ENCODE measurements around the gene SLC4A2. TPM values are rescaled to one million over a fixed set of nuclear protein-coding genes. Genes with fewer than 3 reads are reported as not detected.

SLC4A2 gene
- total RNA-seq, 2 experiments from 2014 or later: 64.2 to 86.0 TPM

- BruUV-seq (replicated peaks): no TSS peak
- Histone ChIP-seq H3K4me1 (ENCODE audit: insufficient read depth, low read length, poor library complexity, severe bottlenecking) (no peaks in the 10 kb centered on the region), H2AFZ (ENCODE audit: low read length) (no peak overlapping the region), H3K9me3 (ENCODE audit: low read length) (no peaks in the 10 kb centered on the region), H3K9me2 (ENCODE audit: insufficient read depth, low read length) (no peaks in the 10 kb centered on the region), H3K36me3 (ENCODE audit: insufficient read depth, low read length) (no peaks in the 10 kb centered on the region), H3K27ac (ENCODE audit: low read depth, low read length, poor library complexity, severe bottlenecking) (no peak overlapping the region), H3K4me3 (ENCODE audit: low read depth, low read length, poor library complexity, severe bottlenecking) (no peak overlapping the region), H3K4me2 (ENCODE audit: low read length) (no peak overlapping the region), H4K20me1 (ENCODE audit: insufficient read depth, low read length) (no peaks in the 10 kb centered on the region), H3K79me2 (ENCODE audit: insufficient read depth, low read depth, low read length) (no peaks in the 10 kb centered on the region)
- intact Hi-C loops (cut with micrococcal nuclease; ENCODE audit: unreplicated experiment): loop anchor here (10.0 kb wide), 1 partner anchor 221 kb away; no protein-coding TSS in a partner anchor
- TF ChIP-seq EZH2phosphoT487 (IDR thresholded peaks at IDR 0.05; ENCODE audit: borderline replicate concordance, low read depth, low read length): no peak
- TF ChIP-seq, protein P1, sequence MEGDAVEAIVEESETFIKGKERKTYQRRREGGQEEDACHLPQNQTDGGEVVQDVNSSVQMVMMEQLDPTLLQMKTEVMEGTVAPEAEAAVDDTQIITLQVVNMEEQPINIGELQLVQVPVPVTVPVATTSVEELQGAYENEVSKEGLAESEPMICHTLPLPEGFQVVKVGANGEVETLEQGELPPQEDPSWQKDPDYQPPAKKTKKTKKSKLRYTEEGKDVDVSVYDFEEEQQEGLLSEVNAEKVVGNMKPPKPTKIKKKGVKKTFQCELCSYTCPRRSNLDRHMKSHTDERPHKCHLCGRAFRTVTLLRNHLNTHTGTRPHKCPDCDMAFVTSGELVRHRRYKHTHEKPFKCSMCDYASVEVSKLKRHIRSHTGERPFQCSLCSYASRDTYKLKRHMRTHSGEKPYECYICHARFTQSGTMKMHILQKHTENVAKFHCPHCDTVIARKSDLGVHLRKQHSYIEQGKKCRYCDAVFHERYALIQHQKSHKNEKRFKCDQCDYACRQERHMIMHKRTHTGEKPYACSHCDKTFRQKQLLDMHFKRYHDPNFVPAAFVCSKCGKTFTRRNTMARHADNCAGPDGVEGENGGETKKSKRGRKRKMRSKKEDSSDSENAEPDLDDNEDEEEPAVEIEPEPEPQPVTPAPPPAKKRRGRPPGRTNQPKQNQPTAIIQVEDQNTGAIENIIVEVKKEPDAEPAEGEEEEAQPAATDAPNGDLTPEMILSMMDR (conservative IDR thresholded peaks at IDR 0.05; ENCODE audit: low read length): no peak
- no peak for DNase-seq (ENCODE audit: low spot score)
- POLR2A ChIA-PET: no interaction called here
- CTCF ChIA-PET (ENCODE audit: unreplicated experiment): no interaction called here
Measured at GRCh38 chr7:151115836-151116418, 56.5 kb downstream of the SLC4A2 start.

DNA sequence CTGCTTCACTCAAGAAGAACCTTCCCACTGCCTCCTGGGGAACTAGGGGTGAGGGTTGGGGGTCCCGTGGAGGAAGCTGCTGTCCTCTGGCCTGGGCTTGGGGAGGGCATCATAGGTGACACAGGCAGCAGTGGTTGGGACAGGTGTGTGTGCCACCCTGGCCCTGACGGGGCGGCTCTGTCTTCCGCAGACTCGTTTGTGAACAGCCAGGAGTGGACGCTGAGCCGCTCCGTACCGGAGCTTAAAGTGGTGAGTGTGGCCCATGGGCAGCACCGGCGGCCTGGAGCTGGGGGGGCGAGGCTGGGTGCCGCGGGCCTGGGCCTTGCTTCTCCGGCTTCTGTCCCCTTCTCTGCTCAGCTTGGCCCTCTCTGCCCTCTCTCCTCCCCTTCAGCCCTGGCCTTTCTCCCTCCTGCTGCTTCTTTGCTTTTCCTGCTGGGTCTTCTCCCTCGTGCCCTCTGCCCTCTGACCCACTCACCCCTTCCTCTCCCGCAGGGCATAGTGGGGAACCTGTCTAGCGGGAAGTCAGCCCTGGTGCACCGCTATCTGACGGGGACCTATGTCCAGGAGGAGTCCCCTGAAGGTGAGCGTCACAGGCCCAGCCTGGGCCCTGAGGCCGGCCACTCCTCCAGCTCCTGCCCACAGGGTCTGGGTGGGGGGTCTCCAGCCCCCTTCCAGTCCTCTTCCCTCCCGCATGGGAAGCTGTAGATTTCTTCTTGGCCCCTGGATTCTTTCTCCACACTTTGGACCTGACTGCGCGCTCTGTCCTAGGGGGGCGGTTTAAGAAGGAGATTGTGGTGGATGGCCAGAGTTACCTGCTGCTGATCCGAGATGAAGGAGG, 57.4 kb downstream of the SLC4A2 start:
- Histone ChIP-seq H3K4me2 (ENCODE audit: low read length) (no peak overlapping the region), H3K27ac (ENCODE audit: low read depth, low read length, poor library complexity, severe bottlenecking) (no peak overlapping the region), H3K9me2 (ENCODE audit: insufficient read depth, low read length) (no peaks in the 10 kb centered on the region), H3K9me3 (ENCODE audit: low read length) (no peaks in the 10 kb centered on the region), H3K79me2 (ENCODE audit: insufficient read depth, low read depth, low read length) (no peaks in the 10 kb centered on the region), H4K20me1 (ENCODE audit: insufficient read depth, low read length) (no peaks in the 10 kb centered on the region), H3K36me3 (ENCODE audit: insufficient read depth, low read length) (no peaks in the 10 kb centered on the region), H3K4me1 (ENCODE audit: insufficient read depth, low read length, poor library complexity, severe bottlenecking) (no peaks in the 10 kb centered on the region), H2AFZ (ENCODE audit: low read length) (no peak overlapping the region), H3K4me3 (ENCODE audit: low read depth, low read length, poor library complexity, severe bottlenecking) (no peak overlapping the region)
- ChIA-PET POLR2A (interaction anchor here (0.6 kb wide), 1 partner anchor 151 kb away, joined by 6 read pairs; no protein-coding TSS in a partner anchor), CTCF (ENCODE audit: unreplicated experiment) (no interaction called here)
- TF ChIP-seq, protein P1 (conservative IDR thresholded peaks at IDR 0.05; ENCODE audit: low read length): no peak
- TF ChIP-seq EZH2phosphoT487 (IDR thresholded peaks at IDR 0.05; ENCODE audit: borderline replicate concordance, low read depth, low read length): no peak
- no peak for DNase-seq (ENCODE audit: low spot score)
- BruUV-seq (replicated peaks): no TSS peak
- intact Hi-C loops (cut with micrococcal nuclease; ENCODE audit: unreplicated experiment): loop anchor here (10.0 kb wide), 1 partner anchor 222 kb away; no protein-coding TSS in a partner anchor

Data from OCI-LY7 (cell line).